Tibial nerve (tissue), 4 donors: Measurements from ENCODE around the gene HKDC1. TPM values are rescaled to one million over a fixed set of nuclear protein-coding genes. Genes with fewer than 3 reads are reported as not detected.

Source experiments
- DNase-seq, 2 donors: peaks; one replicate each; pipeline ENCODE4 v3.0.0-alpha.2; 2019; ENCODE audit warnings: low spot score in 2 of 2
- H3K27ac ChIP-seq, 4 donors: fragments of 200-600 bp; sonication (generic) in 3 of 4; one replicate each; pipeline ENCODE4 v1.5.1; 2017 to 2019; ENCODE audit warnings: mild to moderate bottlenecking in 1 of 4
- H3K27me3 ChIP-seq, 2 donors: fragments of 200-600 bp; sonication (generic) in 1 of 2; one replicate each; pipeline versions ENCODE4 v1.5.1 to v1.6.0; 2017 to 2019
- H3K36me3 ChIP-seq, 3 donors: fragments of 200-600 bp; sonication (generic); one replicate each; pipeline ENCODE4 v1.5.1; 2018 to 2019
- H3K4me1 ChIP-seq, 4 donors: fragments of 200-600 bp; sonication (generic) in 3 of 4; one replicate each; pipeline ENCODE4 v1.5.1; 2017 to 2019
- H3K4me3 ChIP-seq, 4 donors: fragments of 200-600 bp; sonication (generic) in 3 of 4; one replicate each; pipeline ENCODE4 v1.5.1; 2017 to 2019; ENCODE audit warnings: mild to moderate bottlenecking in 1 of 4, moderate library complexity in 1 of 4
- H3K9me3 ChIP-seq, 4 donors: fragments of 200-600 bp; sonication (generic) in 3 of 4; one replicate each; pipeline ENCODE4 v1.5.1; 2017 to 2019
- EP300 ChIP-seq, 2 donors: sonication (generic); formaldehyde crosslinking; IDR thresholded peaks; one replicate each; pipeline ENCODE4 v1.6.1; 2017; ENCODE audit warnings: antibody characterized with exemption in 2 of 2, mild to moderate bottlenecking in 1 of 2
- POLR2A ChIP-seq, 2 donors: fragments of 450-650 bp; IDR thresholded peaks; one replicate each; pipeline ENCODE4 v1.6.1; 2017; ENCODE audit warnings: antibody characterized with exemption in 2 of 2, mild to moderate bottlenecking in 2 of 2, moderate library complexity in 2 of 2
- WGBS, 2 donors: methylation state at CpG; one replicate each; pipeline ENCODE4 v1.1.5; 2018; 5-methylcytosine and 5-hydroxymethylcytosine counted together
- total RNA-seq, 4 donors: library from RNA; depleted of rRNA; stranded (reverse); fragments of >200 nt; gene quantifications; one replicate each; pipeline ENCODE4 v1.1.0, GENCODE V29; 2016
- TF ChIP-seq, protein P1 (sequence below), 5 experiments: fragments of 200-600 bp in 3 of 5; fragments of 450-650 bp in 2 of 5; sonication (generic) in 3 of 5; IDR thresholded peaks; one replicate each; pipeline ENCODE4 v1.5.1; 2016 to 2019; ENCODE audit warnings: antibody characterized with exemption in 5 of 5, mild to moderate bottlenecking in 3 of 5, moderate library complexity in 2 of 5

The HKDC1 gene
- total RNA-seq, 4 donors from 2014 or later, result 4.8 to 11.1 (median 5.5) TPM

DNA sequence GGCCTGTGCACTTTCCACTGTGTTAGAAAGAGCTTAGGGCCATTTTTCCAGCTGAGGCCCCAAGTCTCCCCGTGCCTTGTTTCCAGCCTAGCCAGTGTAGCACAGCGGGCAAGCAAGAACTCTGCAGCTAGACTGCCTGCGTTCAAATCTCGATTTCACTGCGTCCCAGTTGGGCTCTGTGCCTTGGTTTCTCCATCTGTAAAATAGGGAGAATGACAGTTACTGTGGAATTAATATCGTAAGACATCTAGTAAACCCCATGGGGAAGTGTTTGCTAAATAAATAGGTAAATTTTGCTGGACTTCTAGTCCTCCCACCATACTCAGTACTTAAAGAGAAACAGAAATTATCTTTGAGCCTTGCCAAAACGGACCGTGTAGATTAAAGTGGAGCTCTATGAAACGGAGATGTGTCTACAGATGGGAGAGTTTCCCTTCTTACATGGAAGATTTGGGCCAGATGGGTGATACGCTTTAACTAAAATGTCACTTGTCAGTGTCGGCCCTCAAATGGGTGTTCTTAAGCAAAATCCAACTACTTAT is 3.5 kb upstream of the HKDC1 start:
- Histone ChIP-seq H3K27me3 (no peaks in the 10 kb centered on the region), H3K9me3 (no peaks in the 10 kb centered on the region), H3K4me3 (no peak overlapping the region), H3K4me1 (no peaks in the 10 kb centered on the region), H3K27ac (no peak overlapping the region), H3K36me3 (no peaks in the 10 kb centered on the region)
- 82 to 91% methylated on average over 11 of the region's 11 CpGs for WGBS, 2 donors
- TF ChIP-seq EP300 (IDR thresholded peaks at IDR 0.05), result no peak
- no peak for TF ChIP-seq POLR2A (IDR thresholded peaks at IDR 0.05)
- TF ChIP-seq, protein P1, sequence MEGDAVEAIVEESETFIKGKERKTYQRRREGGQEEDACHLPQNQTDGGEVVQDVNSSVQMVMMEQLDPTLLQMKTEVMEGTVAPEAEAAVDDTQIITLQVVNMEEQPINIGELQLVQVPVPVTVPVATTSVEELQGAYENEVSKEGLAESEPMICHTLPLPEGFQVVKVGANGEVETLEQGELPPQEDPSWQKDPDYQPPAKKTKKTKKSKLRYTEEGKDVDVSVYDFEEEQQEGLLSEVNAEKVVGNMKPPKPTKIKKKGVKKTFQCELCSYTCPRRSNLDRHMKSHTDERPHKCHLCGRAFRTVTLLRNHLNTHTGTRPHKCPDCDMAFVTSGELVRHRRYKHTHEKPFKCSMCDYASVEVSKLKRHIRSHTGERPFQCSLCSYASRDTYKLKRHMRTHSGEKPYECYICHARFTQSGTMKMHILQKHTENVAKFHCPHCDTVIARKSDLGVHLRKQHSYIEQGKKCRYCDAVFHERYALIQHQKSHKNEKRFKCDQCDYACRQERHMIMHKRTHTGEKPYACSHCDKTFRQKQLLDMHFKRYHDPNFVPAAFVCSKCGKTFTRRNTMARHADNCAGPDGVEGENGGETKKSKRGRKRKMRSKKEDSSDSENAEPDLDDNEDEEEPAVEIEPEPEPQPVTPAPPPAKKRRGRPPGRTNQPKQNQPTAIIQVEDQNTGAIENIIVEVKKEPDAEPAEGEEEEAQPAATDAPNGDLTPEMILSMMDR (IDR thresholded peaks at IDR 0.05), result no peak
- no peak for DNase-seq

DNA sequence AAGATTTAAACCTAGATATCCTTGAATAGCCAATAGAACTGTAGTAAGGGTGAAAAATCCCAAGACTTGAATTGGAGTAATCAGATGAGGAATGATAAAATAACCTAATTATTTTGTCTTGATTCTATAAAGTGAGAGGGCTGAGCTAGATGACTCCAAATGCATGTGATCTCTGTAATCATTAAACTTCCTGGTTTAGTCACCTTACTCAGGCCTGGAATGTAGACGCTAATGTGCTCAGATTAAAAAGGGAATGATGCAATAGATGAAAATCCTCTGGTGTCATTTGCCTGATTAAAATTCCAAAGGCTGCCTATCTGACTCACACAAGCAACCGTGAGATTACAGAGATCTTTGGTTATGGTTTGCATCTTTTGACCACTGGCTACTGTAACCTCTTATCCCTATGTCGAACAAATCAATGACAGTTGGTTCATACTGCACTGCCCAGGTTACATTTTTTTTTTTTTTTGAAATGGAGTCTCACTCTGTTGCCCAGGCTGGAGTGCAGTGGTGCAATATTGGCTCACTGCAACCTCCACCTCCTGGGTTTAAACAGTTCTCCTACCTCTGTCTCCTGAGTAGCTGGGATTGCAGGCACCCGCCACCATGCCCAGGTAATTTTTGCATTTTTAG is 2.9 kb upstream of the HKDC1 start:
- Histone ChIP-seq H3K27ac (no peak overlapping the region), H3K27me3 (no peaks in the 10 kb centered on the region), H3K4me3 (no peak overlapping the region), H3K36me3 (no peaks in the 10 kb centered on the region), H3K4me1 (peaks cover 0 to 4% (median 0%) of the 10 kb centered on the region in 4 donors), H3K9me3 (no peaks in the 10 kb centered on the region)
- DNase-seq, result no peak
- WGBS, 2 donors, result 78 to 85% methylated on average over 4 of the region's 4 CpGs
- TF ChIP-seq, protein P1 (IDR thresholded peaks at IDR 0.05), result no peak
- TF ChIP-seq EP300 (IDR thresholded peaks at IDR 0.05) (no peak), POLR2A (IDR thresholded peaks at IDR 0.05) (no peak)

DNA sequence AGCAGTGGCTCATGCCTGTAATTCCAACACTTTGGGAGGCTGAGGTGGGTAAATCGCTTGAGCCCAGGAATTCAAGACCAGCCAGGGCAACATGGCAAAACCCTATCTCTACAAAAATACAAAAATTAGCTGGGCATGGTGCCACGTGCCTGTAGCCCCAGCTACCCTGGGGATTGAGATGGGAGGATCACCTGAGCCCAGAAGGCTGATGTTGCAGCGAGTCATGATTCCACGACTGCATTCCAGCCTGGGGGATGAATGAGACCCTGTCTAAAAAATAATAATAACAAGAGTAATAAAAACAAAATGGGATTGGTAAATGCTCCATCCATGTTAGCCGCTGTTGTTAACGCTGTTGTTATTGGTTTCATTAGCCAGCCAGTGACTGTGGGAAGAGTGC is 1.3 kb upstream of the HKDC1 start:
- peaks cover 0 to 10% (median 0%) of the 10 kb centered on the region in 4 donors for H3K4me1 ChIP-seq
- no peak for DNase-seq
- 85 to 88% methylated on average over 6 of the region's 6 CpGs for WGBS, 2 donors

DNA sequence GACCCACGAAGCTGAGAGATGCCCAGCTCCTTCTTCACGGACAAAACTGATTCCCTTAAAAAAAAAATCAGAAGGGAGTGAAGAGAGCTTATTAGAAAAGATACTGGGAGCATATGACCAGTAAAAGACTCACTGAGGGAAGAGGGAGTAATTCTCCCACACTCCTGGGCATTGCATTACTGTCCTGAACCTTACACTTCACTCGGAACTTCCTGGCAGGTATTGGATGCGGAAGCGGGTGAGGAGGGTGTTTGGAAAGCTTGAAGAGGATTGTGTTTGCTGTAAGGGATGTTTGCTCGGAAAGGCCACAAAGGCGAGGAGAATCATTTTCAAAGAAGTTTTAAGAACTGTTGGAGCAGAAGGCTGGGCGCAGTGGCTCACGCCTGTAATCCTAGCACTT is 375 bp downstream of the HKDC1 start:
- H3K27me3 ChIP-seq, result no peaks in the 10 kb centered on the region
- no peak overlapping the region for H3K4me3 ChIP-seq
- H3K4me1 ChIP-seq, result peaks cover 0 to 10% (median 0%) of the 10 kb centered on the region in 4 donors
- TF ChIP-seq EP300 (IDR thresholded peaks at IDR 0.05) (no peak), POLR2A (IDR thresholded peaks at IDR 0.05) (no peak)
- TF ChIP-seq, protein P1 (IDR thresholded peaks at IDR 0.05), result no peak
- no peak for DNase-seq
- H3K27ac ChIP-seq, result peak overlapping the region in 1 of 4 donors; percentile 40
- 85% methylated on average over 9 of the region's 9 CpGs for WGBS, 2 donors
- H3K36me3 ChIP-seq, result no peaks in the 10 kb centered on the region
- no peaks in the 10 kb centered on the region for H3K9me3 ChIP-seq

More for the DNA sequence above, 1.3 kb upstream of the HKDC1 start:
- no peak for TF ChIP-seq EP300 (IDR thresholded peaks at IDR 0.05)
- TF ChIP-seq, protein P1 (IDR thresholded peaks at IDR 0.05), result no peak
- TF ChIP-seq POLR2A (IDR thresholded peaks at IDR 0.05), result no peak
- no peak overlapping the region for H3K27ac ChIP-seq
- no peaks in the 10 kb centered on the region for H3K27me3 ChIP-seq
- no peaks in the 10 kb centered on the region for H3K9me3 ChIP-seq
- H3K36me3 ChIP-seq, result no peaks in the 10 kb centered on the region
- H3K4me3 ChIP-seq, result no peak overlapping the region
